Esophagus (tissue), 2 donors: Measurements from ENCODE around the gene SRP19. TPM values are rescaled to one million over a fixed set of nuclear protein-coding genes. Genes with fewer than 3 reads are reported as not detected.
"Not testable (repeated sequence)": the region's sequence is repeated elsewhere in the genome, so short reads cannot be mapped to it uniquely, and the experiment has no call there.

Experiments used
- H3K27ac ChIP-seq, 2 donors: one replicate each; pipeline ENCODE4 v1.5.1; 2013; ENCODE audit warnings: low read depth in 2 of 2, mild to moderate bottlenecking in 2 of 2, inconsistent platforms in 1 of 2, low read length in 1 of 2, moderate library complexity in 1 of 2
- H3K27me3 ChIP-seq, 2 donors: one replicate each; pipeline ENCODE4 v1.6.1; 2013; ENCODE audit warnings: low read length in 2 of 2, control low read depth in 1 of 2, mild to moderate bottlenecking in 1 of 2; ENCODE audit not compliant: insufficient read depth in 2 of 2, control insufficient read depth in 1 of 2
- H3K36me3 ChIP-seq, 2 donors: one replicate each; pipeline ENCODE4 v1.6.1; 2013; ENCODE audit warnings: low read length in 1 of 2; ENCODE audit not compliant: control insufficient read depth in 2 of 2, insufficient read depth in 2 of 2
- H3K4me1 ChIP-seq, 2 donors: one replicate each; pipeline ENCODE4 v1.6.1; 2013; ENCODE audit warnings: low read length in 1 of 2; ENCODE audit not compliant: control insufficient read depth in 2 of 2, insufficient read depth in 2 of 2
- H3K4me3 ChIP-seq, 2 donors: one replicate each; pipeline ENCODE4 v1.5.1; 2013; ENCODE audit warnings: low read length in 2 of 2, mild to moderate bottlenecking in 2 of 2, low read depth in 1 of 2, moderate library complexity in 1 of 2
- H3K9me3 ChIP-seq, 2 donors: one replicate each; pipeline ENCODE4 v1.6.1; 2013; ENCODE audit warnings: mild to moderate bottlenecking in 2 of 2, low read depth in 1 of 2, low read length in 1 of 2, moderate library complexity in 1 of 2; ENCODE audit not compliant: control insufficient read depth in 2 of 2, insufficient read depth in 1 of 2
- whole genome bisulfite sequencing, 2 donors: extraction: QIAGEN DNeasy Blood & Tissue Kit; methylation state at CpG; one replicate each; pipeline ENCODE4 v1.1.7; 2013; 5-methylcytosine and 5-hydroxymethylcytosine counted together
- polyA plus RNA-seq, 2 donors: library from polyadenylated mRNA; stranded (reverse); fragments of 200-250 nt; gene quantifications; one replicate each; pipeline ENCODE4 v1.2.3, GENCODE V29; 2013
- donor health status: healthy with polysubstance abuse.
- donor health status: Bipolar disorder and iron deficiency.

Gene SRP19
- polyA plus RNA-seq, 2 donors = 69.6 to 69.8 TPM

DNA sequence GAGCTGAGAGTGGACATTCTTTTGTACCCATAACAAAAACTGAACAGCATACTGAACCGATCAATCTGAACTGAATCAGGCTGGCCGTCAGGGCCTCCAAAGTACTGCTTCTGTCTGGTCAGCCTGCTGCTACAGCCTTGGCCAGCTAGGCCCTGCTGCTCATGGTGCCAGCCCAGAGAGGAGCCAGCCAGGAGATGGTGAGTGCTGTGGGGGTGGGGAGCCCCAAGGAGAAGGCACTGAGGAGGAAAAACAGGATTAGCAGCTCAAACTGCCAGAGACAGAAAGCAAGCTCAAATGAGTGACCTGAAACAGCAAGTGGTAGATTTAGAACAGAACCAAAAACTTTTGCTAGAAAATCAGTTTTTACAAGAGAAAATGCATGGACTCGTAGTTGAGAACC lies 23.9 kb downstream of the SRP19 start:
- Histone ChIP-seq H3K36me3 (peaks cover 20 to 21% of the 10 kb centered on the region in 2 donors), H3K27ac (peak overlapping the region in 1 of 2 donors; percentile 3), H3K27me3 (no peaks in the 10 kb centered on the region), H3K4me1 (peaks cover 0 to 1% of the 10 kb centered on the region in 2 donors), H3K4me3 (no peak overlapping the region), H3K9me3 (no peaks in the 10 kb centered on the region)
- 82 to 87% methylated on average over 3 of the region's 3 CpGs for WGBS, 2 donors

DNA sequence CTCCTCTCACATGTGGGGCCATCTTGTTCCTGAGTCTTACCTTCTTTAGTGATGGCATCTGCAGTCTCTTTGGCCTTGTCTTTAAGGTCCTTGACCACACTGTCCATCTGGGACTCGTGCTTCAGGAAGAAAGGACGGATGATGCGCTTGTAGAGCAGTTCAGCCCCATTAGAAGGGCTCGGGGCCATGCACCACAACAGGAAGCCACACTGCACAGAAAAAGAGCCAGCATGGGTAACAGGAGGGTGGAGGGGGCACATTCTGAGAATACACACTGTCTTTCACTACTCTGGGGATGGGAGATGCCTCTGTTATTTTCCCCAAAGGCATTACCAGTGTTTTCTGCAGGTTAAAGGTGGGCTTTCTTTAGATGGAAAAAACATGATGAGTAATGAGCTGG lies 25.9 kb downstream of the SRP19 start:
- Histone ChIP-seq H3K27me3 (no peaks in the 10 kb centered on the region), H3K9me3 (no peaks in the 10 kb centered on the region), H3K4me1 (peaks cover 0 to 1% of the 10 kb centered on the region in 2 donors), H3K27ac (no peak overlapping the region), H3K36me3 (peaks cover 20 to 21% of the 10 kb centered on the region in 2 donors), H3K4me3 (no peak overlapping the region)
- WGBS, 2 donors = 88 to 91% methylated on average over 4 of the region's 4 CpGs

- not testable (repeated sequence) for H3K27ac ChIP-seq, H3K27me3 ChIP-seq, H3K4me1 ChIP-seq, H3K4me3 ChIP-seq, H3K36me3 ChIP-seq, H3K9me3 ChIP-seq
- 88 to 89% methylated on average over 8 of the region's 8 CpGs for WGBS, 2 donors
These were observed 31.0 kb downstream of the SRP19 start for GRCh38 chr5:112892066-112892465.

- Histone ChIP-seq H3K27ac (no peak overlapping the region), H3K4me1 (no peaks in the 10 kb centered on the region), H3K9me3 (no peaks in the 10 kb centered on the region), H3K4me3 (no peak overlapping the region), H3K36me3 (peaks cover 0 to 3% of the 10 kb centered on the region in 2 donors), H3K27me3 (no peaks in the 10 kb centered on the region)
- 97% methylated on average over 13 of the region's 13 CpGs for WGBS, 2 donors
These were observed 31.7 kb downstream of the SRP19 start for GRCh38 chr5:112892776-112893175.

DNA sequence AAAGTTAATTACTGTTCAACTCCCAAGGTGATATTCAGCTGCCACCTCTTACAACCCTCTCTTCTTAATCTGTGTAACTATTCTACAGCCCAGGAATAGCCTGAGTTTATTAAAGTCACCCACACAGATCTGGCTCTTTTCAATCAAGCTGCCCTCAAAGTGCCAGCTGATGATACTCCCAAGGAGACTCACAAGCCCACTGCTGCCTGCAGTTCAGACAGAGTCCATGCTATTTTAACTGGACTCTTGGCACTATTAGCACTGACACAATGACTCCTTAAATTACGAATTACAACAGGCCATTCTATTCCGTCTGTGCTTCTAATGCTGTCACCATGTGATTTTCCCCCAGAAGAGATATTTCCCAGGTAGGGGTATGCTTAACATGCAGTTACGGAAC lies 34.6 kb downstream of the SRP19 start:
- H3K27ac ChIP-seq = no peak overlapping the region
- no peak overlapping the region for H3K4me3 ChIP-seq
- H3K27me3 ChIP-seq = no peaks in the 10 kb centered on the region
- H3K4me1 ChIP-seq = no peaks in the 10 kb centered on the region
- 80 to 84% methylated on average over 3 of the region's 3 CpGs for WGBS, 2 donors
- no peaks in the 10 kb centered on the region for H3K9me3 ChIP-seq
- H3K36me3 ChIP-seq = peaks cover 0 to 3% of the 10 kb centered on the region in 2 donors

DNA sequence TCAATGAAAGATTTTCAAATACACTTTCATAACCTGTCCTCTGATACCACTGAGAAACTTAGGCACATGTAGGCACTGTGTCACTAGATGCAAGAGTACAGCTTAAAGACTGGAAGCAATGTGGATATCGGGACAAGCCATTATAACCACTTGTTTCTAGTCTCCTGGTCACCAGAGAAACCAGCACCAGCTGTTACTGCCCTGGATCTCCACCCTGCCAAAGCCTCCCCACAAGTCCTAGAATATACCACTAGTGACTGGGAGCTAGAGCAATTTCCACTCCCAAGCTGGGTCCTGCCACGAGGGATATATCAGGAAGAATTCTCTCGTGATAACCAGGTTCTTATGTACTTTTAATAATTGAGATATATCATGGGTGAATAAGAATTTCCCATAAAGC lies 41.5 kb downstream of the SRP19 start:
- H3K9me3 ChIP-seq = no peaks in the 10 kb centered on the region
- WGBS, 2 donors = 92 to 94% methylated on average over 3 of the region's 3 CpGs
- no peak overlapping the region for H3K4me3 ChIP-seq
- H3K27ac ChIP-seq = no peak overlapping the region
- H3K4me1 ChIP-seq = no peaks in the 10 kb centered on the region
- no peaks in the 10 kb centered on the region for H3K27me3 ChIP-seq
- peaks cover 0 to 10% of the 10 kb centered on the region in 2 donors for H3K36me3 ChIP-seq

DNA sequence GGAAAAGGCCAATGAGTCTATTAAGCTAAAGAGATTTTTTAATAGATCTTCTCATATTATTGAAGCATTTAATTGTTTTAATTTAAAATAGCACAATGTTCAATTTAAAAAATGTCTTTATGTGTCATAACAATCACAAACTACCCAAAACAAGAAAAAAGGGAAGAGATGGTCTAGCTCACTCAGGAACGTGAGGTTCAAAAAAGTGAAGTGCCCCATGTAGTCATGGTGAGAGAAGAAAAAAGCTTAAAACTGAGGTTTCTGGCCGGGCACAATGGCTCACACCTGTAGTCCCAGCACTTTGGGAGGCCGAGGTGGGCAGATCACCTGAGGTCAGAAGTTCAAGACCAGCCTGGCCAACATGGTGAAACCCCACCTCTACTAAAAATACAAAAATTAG lies 43.9 kb downstream of the SRP19 start:
- H3K9me3 ChIP-seq, H3K27ac ChIP-seq, H3K27me3 ChIP-seq, H3K4me3 ChIP-seq, H3K4me1 ChIP-seq, H3K36me3 ChIP-seq: not testable (repeated sequence)
- WGBS, 2 donors = 87 to 91% methylated on average over 3 of the region's 3 CpGs

DNA sequence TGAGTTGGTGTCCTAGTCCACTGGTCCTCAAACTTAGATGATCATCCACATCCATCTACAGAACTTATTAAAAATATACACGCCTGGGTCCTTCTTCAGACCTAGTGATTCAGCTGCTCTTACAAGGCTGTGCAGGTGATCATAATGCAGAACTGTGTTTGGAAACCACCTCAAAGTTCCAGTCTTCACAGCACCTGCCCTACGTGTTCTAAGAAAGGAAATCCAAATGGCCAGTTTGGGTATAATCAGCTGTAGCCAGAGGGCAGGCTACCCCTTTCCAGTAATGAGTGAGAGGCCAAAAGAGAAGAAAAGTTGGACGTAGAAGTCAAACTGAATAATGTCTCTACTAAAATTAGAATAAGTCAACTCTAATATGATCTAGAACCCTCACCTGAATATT lies 45.5 kb downstream of the SRP19 start:
- peaks cover 0 to 9% of the 10 kb centered on the region in 2 donors for H3K36me3 ChIP-seq
- 85 to 87% methylated on average over 3 of the region's 3 CpGs for WGBS, 2 donors
- H3K9me3 ChIP-seq = no peaks in the 10 kb centered on the region
- H3K4me3 ChIP-seq = no peak overlapping the region
- no peak overlapping the region for H3K27ac ChIP-seq
- H3K27me3 ChIP-seq = no peaks in the 10 kb centered on the region
- H3K4me1 ChIP-seq = no peaks in the 10 kb centered on the region

GRCh38 chr5:112907166-112907631 lies 46.1 kb downstream of the SRP19 start:
- Histone ChIP-seq H3K27ac (no peak overlapping the region), H3K4me3 (no peak overlapping the region), H3K27me3 (no peaks in the 10 kb centered on the region), H3K4me1 (no peaks in the 10 kb centered on the region), H3K9me3 (no peaks in the 10 kb centered on the region), H3K36me3 (peaks cover 0 to 8% of the 10 kb centered on the region in 2 donors)
- 76 to 81% methylated on average over 4 of the region's 4 CpGs for WGBS, 2 donors

DNA sequence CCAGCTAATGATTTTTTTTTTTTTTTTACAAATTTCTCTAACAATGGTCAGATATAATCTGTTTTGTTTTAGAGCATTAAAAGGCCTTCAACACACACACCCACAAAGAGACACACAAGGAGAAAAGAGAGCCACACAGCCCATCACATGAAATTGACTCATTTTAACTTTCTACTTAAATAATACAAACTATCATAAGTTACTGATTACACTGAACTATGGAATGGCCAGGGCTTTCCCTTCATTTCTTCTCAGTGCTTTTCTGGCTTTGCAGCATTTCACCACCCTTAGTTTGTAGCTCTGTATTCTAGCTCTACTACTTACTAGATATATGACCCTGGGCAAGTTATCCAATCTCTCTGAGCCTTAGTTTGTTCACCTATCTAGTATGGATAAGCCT lies 47.8 kb downstream of the SRP19 start:
- Histone ChIP-seq H3K36me3 (peaks cover 0 to 4% of the 10 kb centered on the region in 2 donors), H3K4me3 (no peak overlapping the region), H3K27me3 (no peaks in the 10 kb centered on the region), H3K27ac (no peak overlapping the region), H3K9me3 (no peaks in the 10 kb centered on the region), H3K4me1 (no peaks in the 10 kb centered on the region)
